SK-N-MC (cell line): ENCODE results near the gene IER2.

ENCODE experiments used
- DNase-seq: peaks from one replicate; pipeline ENCODE4 v3.0.0-alpha.2; 2011; ENCODE audit warnings: low read depth, low spot score
- H3K27ac ChIP-seq: fragments of 200-600 bp; sonication (generic); 2 replicates; pipeline ENCODE4 v1.5.1; 2016; ENCODE audit warnings: mixed run types
- H3K36me3 ChIP-seq: fragments of 200-600 bp; sonication (generic); 2 replicates; pipeline ENCODE4 v1.6.1; 2017; ENCODE audit warnings: antibody characterized with exemption, low read length, mixed read lengths; ENCODE audit not compliant: insufficient read depth
- H3K4me3 ChIP-seq: fragments of 200-600 bp; sonication (generic); 2 replicates; pipeline ENCODE4 v1.5.1; 2016
- H3K9ac ChIP-seq: fragments of 200-600 bp; sonication (generic); 2 replicates; pipeline ENCODE4 v1.8.0; 2017; ENCODE audit warnings: mixed run types, mixed read lengths; ENCODE audit not compliant: insufficient read length
- H3K9me3 ChIP-seq: fragments of 200-600 bp; sonication (generic); 2 replicates; pipeline ENCODE4 v1.6.1; 2017; ENCODE audit warnings: low read depth, mild to moderate bottlenecking, antibody characterized with exemption, low read length, moderate library complexity, mixed read lengths
- EZH2 ChIP-seq: fragments of 200-600 bp; sonication (generic); IDR thresholded peaks from one replicate; pipeline ENCODE4 v1.6.1; 2017; ENCODE audit warnings: antibody characterized with exemption
- FOXP2 ChIP-seq: optimal IDR thresholded peaks from 2 replicates; pipeline ENCODE3; 2011; ENCODE audit warnings: mild to moderate bottlenecking, moderate library complexity; ENCODE audit not compliant: insufficient read depth; ENCODE audit errors: extremely low read length, control extremely low read depth
- POLR2AphosphoS5 ChIP-seq: IDR thresholded peaks from 2 replicates; pipeline ENCODE4 v1.6.1; 2012; ENCODE audit warnings: mild to moderate bottlenecking, low read depth, low read length, borderline replicate concordance

Gene IER2

DNA sequence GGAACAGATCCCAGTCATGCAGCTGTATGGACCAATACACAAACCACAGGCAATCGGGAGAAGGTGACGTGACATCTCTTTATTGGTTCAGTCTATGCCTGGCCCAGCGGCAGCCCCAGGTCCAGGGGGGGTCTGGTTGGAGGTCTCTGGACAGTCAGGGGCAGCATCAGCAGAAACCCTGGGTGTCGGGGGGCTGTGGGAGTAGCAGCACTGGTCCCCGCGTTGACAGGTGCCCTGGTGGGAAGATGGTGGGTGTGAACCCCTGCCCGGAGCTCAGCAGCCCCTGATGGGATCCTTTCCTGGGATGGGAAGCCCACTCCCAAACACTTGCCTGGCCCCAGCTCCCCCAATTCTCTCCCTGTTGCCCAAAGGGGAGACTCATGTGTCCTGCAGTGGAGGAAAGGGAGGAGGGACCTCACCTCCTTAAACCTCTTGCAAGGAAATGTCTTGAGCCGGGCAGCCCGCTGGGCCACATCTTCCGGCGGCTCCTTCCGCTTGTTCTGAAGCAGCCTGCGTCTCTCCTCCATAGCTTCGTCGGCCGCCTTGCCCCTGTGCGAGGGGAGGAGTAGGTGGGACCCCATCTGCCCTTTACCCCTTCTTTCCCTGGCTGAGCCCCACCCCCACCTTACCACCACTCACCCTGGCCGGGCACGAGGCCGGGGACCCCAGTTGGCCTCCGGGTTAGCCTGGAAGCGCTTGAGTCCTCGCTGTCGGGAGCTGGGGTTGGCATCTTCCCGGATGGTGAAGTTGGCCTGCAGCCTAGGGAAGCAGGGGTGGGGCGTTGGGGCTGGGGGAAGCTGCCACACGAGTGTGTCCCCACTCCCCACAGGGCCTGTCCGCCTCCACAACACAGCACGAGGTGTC, 45.1 kb upstream of the IER2 start:
- no peak for DNase-seq
- peaks cover 13% of the 10 kb centered on the region; the same call in 1 of the 2 replicates for H3K36me3 ChIP-seq
- no peaks in the 10 kb centered on the region for H3K9me3 ChIP-seq
- H3K27ac ChIP-seq: no peak overlapping the region
- TF ChIP-seq POLR2AphosphoS5: no peak
- H3K9ac ChIP-seq: no peak overlapping the region
- no peak overlapping the region for H3K4me3 ChIP-seq

DNA sequence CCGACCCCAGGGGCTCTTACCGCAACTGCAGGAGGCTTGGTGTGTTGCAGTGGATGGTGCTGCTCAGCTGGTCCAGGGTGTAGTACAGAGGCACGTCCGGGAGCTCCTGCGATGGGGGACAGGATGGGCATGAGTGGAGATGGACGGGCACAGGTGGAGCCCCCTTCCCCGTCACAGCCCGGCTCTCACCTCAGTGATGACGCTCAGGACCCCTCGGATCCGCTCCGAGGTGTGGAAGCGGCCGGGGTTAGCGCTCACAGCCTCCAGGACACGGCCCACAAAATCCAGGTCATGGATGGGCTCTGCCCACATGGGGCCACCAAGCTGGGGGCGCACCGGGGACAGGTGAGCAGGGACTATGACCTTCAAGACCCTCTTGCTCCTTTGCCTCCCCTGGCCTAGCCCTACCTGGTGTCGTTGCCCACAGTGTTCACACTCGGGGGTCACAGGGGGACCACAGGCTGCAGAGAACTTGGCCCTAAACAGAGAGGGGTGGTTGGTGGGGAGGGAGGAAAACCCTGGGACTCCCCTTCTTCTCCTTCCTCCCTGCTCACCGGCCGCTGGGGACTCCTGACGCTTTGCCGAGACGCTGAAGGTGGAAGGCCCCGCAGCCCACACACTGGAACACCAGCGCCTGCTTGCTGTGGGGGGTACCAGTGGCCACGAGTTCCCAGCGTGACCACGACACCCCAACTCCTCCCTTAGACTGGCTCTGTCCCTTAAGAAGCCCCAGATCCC, 40.7 kb upstream of the IER2 start:
- no peak for DNase-seq
- Histone ChIP-seq H3K36me3 (peaks cover 35% of the 10 kb centered on the region; the same call in 1 of the 2 replicates), H3K9ac (no peak overlapping the region), H3K27ac (no peak overlapping the region), H3K4me3 (no peak overlapping the region), H3K9me3 (no peaks in the 10 kb centered on the region)
- TF ChIP-seq EZH2: no peak
- TF ChIP-seq FOXP2: no peak
- TF ChIP-seq POLR2AphosphoS5: no peak

DNA sequence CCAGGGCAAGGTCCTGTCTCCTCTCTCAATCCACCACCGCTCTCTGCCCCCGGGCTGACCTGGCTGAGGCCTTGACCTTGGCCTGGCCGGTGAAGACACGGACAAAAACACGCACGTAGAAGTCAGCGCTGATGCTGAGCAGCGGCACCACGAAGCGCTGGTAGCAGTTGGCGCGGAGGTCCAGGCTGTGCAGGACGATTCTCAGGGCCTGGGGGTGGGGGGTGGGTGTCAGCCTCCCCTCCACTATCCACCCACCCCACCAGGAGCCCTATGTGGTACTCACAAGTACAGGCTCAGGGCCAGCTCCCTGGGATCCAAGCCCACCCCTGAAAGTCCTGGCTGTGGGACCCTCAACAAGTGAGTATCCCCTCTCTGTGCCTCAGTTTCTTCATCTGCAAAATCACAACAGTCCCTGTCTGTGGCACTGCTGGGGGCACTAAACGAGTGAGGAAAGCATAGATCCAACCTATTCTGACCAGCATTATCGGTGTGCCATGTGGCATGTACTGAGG, 40.1 kb upstream of the IER2 start:
- Histone ChIP-seq H3K9ac (no peak overlapping the region), H3K9me3 (no peaks in the 10 kb centered on the region), H3K36me3 (peaks cover 41% of the 10 kb centered on the region), H3K27ac (no peak overlapping the region), H3K4me3 (no peak overlapping the region)
- no peak for DNase-seq
- TF ChIP-seq FOXP2: no peak
- TF ChIP-seq POLR2AphosphoS5: no peak
- TF ChIP-seq EZH2: no peak

DNA sequence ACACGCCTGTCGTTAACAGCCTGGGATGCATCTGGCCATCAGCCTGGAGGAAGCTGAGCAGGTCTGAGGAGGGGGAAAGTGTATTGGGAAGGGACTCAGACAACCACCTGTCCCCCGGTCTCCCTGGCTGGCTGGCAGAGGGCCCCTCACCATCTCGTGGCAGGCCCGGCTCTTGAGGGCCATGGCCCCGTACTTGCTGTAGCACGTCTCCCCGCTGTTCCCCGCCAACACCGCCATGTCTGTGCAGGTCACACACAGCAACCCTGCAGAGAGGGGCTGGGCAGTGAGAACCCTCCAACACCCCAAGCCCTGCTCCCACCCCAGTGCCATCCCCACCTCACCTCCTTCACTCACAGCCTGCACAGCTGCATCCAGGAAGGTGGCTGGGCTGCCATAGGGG, 37.7 kb upstream of the IER2 start:
- Histone ChIP-seq H3K36me3 (peaks cover 39% of the 10 kb centered on the region), H3K9ac (no peak overlapping the region), H3K4me3 (no peak overlapping the region), H3K9me3 (no peaks in the 10 kb centered on the region), H3K27ac (no peak overlapping the region)
- no peak for TF ChIP-seq POLR2AphosphoS5
- no peak for DNase-seq

DNA sequence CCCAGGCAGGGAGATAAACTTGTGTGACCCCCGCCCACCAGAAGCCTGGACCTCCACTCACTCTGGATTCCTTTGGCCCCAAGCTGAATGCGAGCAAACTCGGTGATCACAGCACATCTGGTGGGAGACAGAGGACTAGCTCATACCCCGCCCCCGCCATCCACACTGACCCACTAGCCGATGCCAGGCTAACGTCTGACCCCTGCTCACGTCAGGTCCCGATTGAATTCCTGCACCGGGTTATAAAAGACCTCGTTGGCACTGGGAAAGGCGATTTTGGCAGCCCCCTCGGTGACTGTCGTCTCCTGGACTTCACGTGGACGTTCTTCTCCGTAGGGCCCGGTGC, 34.3 kb upstream of the IER2 start:
- TF ChIP-seq FOXP2: no peak
- TF ChIP-seq POLR2AphosphoS5: no peak
- no peak for TF ChIP-seq EZH2
- H3K9me3 ChIP-seq: no peaks in the 10 kb centered on the region
- peaks cover 30% of the 10 kb centered on the region for H3K36me3 ChIP-seq
- H3K27ac ChIP-seq: peak overlapping the region; percentile 79; the same call in 1 of the 2 replicates
- peak overlapping the region; percentile 96 for H3K9ac ChIP-seq
- DNase-seq: no peak
- H3K4me3 ChIP-seq: peak overlapping the region; percentile 95

DNA sequence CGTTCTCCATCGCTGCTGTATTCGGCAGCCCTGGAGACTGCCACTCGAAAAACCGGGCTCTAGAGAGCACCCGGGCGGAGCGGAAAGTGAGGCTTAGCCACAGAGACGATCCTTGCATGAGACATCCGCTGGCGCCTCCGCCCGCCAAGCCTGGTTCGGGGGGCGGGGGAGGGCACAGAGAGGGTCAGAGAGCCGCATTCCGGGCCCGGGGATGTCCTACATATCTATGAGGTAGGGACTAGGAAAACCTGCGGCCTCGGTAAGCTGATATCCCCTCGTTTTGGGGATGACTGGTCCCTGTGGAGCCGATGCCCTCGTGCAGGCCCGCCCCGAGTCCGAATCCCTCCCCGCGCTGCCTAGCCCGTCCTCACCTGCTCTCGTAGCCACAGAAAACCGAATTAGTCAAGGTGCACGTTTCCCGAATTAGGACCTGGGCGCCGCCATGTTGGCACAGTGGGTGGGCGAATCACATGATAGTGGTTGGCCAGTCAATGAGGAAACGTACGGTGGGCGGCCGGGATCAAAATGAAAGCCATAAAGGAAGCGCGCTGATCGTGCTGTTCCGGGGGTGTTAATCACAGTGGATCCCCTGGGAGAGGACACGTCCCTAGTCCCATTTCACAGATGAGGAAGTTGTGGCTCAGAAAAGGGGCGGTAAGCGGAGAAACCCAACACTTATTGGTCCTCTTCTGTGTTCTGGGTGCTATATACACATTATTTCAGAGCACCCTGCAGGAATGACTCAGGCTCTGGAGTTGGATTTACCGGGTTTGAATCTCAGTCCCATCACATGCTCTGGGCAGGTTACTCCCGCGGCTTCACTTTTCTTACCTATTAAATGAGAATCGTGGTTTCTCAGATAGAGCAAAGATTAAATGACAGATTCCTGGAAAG, 33.7 kb upstream of the IER2 start, which contains the start of gene TRMT1:
Gene TRMT1 (minus strand): TSS at position 459 of the 894 bp plus-strand sequence. CDS start 341 bp downstream, at position 118.
- Histone ChIP-seq H3K27ac (peak within 1 kb of the TSS; percentile 79), H3K9me3 (no peaks in the 10 kb centered on the region), H3K9ac (peak within 1 kb of the TSS; percentile 96), H3K36me3 (peaks cover 33% of the 10 kb centered on the region), H3K4me3 (peak within 1 kb of the TSS; percentile 95)
- peak; percentile 90 for DNase-seq
- TF ChIP-seq FOXP2 (peak; percentile 67), POLR2AphosphoS5 (peak; percentile 75; the same call in 1 of the 2 replicates), EZH2 (no peak)

DNA sequence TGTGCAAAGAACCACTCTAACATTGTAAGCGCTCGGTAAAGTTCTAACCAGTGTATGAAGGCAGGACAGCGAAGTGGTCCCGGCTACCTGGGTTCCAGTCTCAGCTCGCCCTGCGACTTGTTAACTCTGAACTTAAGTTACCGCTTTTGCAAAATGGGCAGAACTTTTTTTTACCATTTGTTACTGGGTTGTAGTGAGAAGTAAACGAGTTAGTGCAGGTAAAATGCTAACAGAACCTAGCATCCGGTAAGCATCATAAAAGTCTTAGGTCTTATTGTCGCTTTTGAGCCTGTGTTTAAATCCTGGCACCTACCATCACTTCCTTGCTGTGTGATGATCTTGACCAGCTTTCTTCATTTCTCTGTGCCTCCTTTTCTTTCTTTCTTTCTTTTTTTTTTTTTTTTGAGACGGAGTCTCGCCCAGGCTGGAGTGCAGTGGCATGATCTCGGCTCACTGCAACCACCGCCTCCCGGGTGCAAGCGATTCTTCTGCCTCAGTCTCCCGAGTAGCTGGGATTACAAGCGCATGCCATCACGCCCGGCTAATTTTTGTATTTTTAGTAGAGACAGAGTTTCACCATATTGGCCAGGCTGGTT, 32.9 kb upstream of the IER2 start:
- DNase-seq: no peak
- H3K36me3 ChIP-seq: peaks cover 32% of the 10 kb centered on the region
- peak overlapping the region; percentile 95 for H3K4me3 ChIP-seq
- TF ChIP-seq POLR2AphosphoS5 (no peak), EZH2 (no peak), FOXP2 (no peak)
- H3K9me3 ChIP-seq: no peaks in the 10 kb centered on the region
- H3K9ac ChIP-seq: peak overlapping the region; percentile 11
- H3K27ac ChIP-seq: peak overlapping the region; percentile 52; the same call in 1 of the 2 replicates
